GM21576 (cell line): ENCODE measurements around the gene PCBP3.
"Not testable (repeated sequence)": the region's sequence is repeated elsewhere in the genome, so short reads cannot be mapped to it uniquely, and the experiment has no call there.

ENCODE experiments used
- ATAC-seq: cut with Tn5 transposase; IDR thresholded peaks from one replicate; pipeline ENCODE4 v1.9.1; 2021; ENCODE audit warnings: mild to moderate bottlenecking, moderate library complexity; ENCODE audit not compliant: unreplicated experiment

PCBP3 gene

DNA sequence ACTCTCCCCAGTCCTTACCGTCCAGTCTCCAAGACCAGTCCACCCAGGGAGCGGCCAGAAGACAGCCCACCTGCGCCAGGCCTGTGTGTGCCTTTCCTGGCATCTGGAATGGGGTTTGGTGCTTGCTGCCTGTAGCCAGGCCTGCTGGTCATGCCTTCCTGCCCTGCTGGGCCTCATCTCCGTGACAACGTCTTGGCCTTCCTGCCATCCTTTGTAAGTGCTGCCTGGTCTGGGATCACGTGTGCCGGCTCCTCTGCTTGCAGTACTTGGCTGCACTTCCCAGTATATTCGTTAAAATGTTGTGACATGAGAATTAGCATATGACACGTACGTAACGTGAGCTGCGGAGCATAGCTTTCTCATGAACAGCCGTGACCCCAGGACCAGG, 192.7 kb downstream of the PCBP3 start:
- ATAC-seq = no peak

DNA sequence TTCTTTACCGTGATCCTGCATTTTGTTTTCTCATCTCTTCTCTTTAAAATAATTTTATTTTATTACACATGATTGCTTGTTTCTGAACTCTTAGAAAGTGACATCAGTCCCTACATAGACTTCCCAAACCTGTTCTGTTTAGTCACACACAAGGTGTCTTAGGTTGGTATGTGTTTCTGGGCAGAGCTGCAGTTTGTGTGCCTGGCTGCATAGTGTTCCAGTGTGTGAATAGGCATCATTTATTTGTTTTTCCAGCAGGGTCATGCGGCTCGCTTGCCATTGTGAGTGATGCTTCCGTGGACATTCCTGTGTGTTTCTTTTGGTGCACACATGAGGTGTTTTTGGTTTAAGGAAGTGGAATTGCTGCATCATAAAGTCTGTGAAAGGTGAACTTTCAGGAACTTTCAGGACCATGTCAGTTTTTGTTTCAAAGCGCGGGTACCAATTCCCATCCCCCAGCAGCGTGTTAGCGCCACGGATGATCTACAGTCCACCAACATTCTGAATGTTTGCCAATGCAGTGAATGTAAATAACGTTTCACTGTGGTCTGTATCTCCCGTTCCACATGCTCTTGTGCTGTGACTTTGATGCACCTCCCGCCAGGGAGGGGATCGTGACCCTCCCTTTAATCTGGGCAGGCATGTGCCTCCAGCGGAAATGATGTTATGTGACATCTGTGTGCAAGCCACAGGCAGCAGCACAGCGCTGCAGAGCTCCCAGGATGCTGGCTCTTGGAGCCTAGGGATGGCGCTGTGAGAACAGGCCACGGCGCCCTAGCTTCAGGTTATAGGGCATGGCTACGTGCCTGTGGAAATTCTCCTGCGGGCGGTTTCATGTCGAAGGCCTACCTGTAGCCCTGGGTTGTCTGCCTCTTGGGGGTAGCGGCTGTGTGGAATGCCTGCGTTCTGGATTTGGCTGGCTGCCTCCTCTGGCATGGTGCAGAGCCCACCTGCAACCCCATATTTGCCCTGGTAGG, 193.5 kb downstream of the PCBP3 start:
- no peak for ATAC-seq

DNA sequence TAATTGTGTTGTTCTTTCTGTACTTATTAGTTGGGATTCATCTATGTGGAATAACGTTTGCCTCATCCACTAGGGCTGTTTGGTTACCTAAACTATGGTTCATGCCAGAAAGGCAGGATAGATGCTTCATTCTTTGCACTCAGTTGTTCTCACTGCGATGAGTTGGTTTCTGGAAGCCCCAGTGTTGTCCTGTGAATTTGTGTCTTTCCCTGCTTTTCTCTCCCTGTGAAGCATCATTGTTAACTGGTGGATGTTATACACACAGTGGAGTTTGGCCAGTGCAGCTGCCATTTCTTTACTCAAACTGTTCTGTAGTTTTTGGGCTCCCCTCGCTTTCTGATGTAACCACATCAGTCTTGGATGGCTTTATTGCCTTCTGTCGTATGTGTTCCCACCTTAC, 194.4 kb downstream of the PCBP3 start:
- ATAC-seq = no peak

DNA sequence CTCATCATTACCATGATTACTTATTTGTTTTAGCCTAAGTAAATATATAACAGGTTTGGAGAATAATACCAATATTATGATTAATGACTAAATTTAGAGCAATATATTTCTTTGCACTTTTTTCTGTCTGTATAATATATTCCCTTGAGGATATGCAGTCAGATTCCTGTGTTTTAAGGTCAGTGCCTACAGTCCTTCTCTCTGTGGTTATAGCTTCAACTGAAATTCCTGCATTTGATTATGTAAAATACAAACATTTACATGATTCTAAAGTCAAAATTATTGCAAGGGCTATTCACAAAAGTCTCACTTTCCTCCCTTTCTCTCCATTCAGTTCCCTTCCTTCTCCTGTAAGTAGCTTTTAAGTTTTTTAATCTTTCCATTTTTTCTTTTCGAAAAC, 195.1 kb downstream of the PCBP3 start:
- no peak for ATAC-seq

DNA sequence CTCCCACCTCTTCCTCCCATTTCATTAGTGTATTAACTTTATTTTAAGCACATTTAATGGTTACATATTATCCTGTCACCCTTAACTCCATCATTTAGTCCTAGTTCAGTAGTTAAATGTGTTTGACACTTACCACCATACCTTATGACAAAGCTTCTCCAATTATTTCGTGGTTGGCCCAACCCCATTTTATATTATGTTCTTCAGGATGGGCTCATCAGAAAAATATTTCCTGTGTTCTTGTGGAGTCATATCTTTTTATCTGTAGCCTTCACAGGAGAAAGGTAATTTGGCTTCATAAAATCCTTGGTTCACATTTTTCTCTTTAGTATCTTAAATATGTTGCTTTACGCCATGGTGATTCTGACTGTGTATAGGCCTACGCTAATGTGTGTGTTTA, 195.7 kb downstream of the PCBP3 start:
- no peak for ATAC-seq

DNA sequence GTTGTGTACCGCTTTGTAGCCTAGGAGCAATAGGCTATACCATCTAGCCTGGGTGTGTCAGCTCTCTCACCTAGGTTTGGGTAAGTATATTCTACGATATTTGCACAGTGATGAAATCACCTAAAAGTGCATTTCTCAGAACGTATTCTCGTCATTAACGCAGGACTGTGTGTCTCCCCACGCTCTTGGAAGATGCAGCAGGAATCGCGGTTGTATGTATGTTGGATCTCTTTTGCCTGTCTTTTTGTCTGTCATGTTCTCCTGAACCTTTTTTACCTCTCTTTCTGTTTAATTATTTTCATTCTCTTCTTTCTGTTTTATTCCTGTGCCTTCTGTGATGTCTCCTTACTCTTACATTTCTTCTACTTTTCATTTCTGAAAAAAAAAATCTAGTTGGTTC, 197.5 kb downstream of the PCBP3 start:
- ATAC-seq = no peak

DNA sequence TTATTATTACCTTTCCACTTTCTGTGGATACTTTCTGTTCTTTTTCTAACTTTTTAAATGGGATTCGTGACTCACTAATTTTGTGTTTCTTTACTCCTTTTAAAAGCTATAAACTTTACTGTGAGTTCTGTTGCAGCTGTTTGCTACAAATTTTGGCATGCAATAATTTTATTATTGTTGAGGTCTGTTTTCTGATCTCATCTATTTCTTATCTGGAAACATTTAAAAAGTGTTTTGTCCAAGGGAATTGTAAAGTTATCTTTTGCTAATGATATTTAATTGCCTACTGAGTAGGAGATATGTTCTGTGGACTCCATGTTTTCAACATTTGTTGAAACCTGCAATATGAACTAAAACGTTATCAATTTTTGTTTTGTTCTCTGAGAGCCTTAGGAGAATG, 199.9 kb downstream of the PCBP3 start:
- no peak for ATAC-seq

DNA sequence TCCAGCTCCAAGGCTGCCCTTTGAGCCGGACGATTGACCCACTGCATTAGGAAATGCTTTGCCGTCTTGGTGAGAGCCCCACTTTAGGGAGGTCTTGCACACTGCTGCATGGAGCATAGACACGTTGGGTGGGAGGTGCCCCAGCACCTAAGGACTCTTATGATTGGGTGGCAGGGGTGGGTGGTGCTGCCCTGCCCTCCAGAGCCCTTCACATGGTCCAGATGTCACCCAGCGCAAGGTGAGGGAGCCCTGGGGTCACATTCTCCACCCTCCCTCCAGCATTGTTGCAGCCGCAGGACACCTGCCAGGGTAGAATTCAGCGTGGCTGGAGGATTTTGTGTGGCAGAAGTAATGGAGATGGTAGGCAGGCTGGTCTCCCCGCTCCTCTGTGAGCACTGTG, 200.7 kb downstream of the PCBP3 start:
- ATAC-seq = no peak

DNA sequence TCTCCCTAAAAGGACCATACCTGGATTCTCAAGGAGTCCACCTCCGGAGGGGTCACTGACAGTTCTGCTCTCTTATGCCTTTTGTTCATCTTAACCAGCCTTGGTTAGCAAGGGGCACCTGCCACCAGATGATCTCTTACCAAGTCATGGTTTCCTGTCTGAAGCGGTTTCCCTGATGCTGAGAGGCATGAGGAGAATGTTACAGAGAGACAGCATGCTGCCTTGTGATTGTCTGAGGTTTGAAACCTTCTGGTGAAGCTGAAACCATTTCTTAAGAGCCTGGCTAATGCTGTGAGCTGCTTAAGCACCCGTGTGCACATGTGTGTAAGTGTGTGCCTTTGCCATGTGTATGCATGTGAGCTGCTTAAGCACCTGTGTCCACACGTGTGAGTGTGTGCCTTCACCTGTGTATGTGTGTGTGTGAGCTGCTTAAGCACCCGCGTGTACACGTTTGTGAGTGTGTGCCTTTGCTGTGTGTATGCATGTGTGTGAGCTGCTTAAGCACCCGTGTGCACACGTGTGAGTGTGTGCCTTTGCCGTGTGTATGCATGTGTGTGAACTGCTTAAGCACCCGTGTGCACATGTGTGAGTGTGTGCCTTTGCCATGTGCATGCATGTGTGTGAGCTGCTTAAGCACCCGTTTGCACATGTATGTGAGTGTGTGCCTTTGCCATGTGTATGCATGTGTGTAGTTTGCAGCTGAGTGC, 201.7 kb downstream of the PCBP3 start:
- ATAC-seq = no peak

DNA sequence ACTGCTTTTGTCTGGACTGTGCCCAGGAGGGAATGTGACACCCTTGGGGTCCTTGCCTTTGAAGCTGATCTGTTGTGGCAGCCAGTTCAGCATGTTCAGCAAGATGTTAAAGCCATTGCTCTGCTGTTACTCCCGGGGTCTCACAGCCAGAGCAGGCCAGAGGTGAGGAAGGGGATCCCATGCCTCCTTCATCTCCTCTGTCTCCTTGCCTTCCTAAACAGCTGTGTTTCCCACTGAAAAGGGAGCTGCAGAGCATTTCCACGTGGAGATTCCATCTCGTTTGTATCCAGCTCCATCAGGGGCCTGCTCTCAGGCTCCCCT, 202.2 kb downstream of the PCBP3 start:
- no peak for ATAC-seq

DNA sequence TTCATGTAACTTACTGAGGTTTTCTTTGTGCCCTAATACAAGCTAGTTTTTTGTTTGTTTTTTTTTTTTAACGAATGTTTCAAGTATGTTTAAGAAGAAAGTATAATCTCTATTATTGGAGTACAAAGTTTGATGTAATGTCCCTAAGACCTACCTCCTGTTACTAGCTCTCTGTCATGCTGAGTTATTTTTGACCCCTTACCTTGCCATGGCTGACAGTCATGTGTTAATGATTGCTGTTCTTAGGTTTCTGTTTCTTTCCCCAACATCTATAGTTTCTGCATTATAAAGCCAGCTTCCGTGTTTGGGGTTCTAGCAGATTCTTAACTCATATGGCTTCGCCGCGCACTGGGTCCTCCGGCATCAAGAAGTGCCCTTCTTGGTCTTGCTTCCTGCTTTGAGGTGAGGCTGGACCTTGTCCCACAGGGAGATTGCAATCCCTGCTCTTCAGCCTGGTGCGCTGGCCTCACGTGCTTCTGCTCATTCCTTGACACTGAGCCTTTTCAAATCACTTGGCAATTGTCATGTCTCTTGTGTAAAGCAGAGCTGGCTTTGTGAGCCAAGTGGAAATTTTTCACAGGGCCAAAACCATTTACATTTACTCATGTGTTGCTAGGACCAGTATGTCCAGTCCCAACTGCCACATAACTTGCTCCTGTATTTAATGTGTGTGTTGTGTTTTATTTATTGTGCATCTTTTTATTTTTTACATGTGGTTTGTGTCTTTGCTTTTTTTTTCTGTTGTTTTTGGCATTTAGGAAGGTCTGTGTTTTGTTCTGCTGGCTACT, 203.0 kb downstream of the PCBP3 start:
- ATAC-seq = no peak

DNA sequence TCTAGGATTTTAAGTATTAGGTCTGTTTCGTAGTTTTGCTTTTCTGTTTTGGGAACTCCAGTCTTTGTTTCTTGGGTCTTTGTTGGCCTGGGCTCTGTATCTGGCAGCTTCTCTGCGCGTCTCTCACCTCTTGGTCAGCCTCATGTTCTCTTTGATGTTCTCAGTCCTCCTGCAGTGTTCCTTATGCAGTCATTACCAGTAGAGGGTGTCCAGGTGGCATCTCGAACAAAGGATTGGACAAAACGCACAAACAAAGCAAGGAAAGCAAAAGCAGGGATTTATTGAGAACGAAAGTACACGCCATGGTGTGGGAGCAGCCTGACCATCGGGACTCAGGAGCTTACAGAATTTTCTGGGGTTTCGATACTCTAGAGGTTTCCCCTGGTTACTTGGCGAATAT, 204.3 kb downstream of the PCBP3 start:
- ATAC-seq = no peak

DNA sequence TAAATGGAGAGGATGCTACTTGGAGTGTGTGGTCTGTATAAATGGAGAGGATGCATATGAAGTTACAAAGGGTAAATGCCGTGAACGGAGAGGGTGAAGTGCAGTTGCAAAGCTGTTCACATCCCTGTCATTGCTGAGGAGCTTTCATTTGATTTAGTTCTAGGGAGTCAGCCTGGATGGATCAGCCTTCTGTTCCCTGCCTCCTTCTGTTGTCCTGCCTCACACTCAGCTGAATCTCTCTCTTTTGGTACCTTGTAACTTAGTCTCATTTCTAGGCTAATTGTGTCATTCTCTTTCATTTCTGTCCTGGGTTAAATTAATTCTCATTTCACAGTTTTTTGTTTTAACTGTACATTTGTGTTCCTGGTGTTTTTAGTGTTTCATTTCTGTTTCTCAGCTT, 204.8 kb downstream of the PCBP3 start:
- ATAC-seq = no peak

DNA sequence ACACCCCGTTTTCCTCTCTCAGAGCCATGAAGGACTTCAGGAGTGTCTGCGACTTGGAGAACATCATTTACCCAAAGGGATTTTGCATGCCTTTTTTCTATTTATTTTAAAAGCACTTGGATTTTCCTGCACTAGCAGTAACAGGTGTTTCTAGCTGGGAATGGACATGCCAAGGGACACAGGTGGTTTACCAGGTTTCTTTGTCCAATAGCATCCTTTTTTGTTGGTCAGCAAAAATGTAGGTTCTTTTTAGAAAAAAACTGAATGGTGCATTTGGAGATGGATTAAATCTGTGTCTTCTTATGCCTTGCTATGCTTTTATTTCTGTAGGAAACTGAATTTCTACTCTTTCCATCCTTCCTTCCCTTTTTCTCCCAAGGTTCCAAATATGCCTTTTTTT, 205.3 kb downstream of the PCBP3 start:
- no peak for ATAC-seq

DNA sequence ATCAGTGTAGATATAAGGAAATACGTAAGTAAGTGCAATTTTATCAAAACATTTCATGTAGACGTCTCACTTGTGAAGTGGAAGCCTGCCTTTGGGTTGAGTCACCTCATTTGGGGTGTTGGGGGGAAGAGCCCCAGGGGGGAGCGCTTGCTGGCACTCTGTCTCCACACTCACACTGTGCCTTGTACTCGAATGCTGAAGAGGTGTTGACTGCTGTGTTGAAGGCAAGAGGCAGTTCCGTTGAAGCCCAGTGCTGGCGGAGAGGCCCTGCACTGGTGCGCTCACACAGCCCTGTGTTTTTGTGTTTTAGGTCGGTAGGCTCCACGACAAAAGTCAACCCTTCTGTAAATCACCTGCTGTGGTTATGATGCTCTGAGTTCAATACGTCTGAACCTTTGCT, 206.1 kb downstream of the PCBP3 start:
- ATAC-seq = no peak

DNA sequence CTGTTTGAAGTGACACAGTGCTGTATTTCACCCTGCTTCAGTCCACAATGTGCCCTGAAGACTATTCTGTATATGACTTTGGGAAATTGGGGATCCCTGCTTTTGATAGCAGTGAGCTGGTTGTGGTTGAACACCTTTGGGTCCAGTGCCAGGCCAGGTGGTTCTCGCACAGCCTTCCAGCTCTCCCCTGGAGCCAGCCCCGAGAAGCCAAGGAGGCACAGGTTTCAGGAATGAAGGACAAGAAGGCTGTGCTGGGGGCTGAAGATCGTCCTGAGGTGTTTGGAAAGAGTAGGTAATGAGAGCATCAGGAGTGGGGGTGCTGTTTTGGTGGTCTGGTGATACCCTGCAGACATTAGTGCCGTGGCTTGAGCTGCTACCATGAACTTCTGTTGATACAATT, 206.7 kb downstream of the PCBP3 start:
- no peak for ATAC-seq

DNA sequence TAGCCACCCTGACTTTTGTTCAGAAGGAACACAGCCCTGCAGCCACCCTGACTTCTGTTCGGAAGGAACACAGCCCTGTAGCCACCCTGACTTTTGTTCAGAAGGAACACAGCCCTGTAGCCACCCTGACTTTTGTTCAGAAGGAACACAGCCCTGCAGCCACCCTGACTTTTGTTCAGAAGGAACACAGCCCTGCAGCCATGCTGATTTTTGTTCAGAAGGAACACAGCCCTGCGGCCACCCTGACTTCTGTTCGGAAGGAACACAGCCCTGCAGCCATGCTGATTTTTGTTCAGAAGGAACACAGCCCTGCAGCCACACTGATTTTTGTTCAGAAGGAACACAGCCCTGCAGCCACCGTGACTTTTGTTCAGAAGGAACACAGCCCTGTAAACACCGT, 208.9 kb downstream of the PCBP3 start:
- ATAC-seq = not testable (repeated sequence)

DNA sequence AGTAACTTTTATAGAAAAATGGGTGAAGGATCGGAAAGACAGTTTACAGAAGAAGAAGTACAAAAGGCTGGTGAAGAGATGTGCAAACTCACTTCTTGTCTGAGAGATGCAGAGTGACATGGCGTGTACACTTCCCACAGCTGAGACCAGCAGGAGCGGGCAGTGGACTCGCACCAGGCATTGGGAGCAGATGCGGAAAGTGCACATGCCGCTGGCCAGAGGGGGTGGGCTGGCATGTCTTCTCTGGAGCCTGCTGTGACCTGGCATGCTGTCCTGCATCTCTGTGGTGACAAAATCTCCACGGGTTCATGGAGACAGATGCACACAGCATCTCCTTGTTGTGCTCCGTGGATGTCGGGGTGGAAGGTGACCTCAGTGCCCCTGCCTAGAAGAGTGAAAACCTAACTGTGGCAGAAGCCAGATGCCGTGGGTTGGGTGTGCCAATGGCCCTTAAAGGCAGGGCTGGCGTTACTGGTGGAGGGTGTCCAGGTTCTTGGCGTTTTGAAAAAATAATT, 209.4 kb downstream of the PCBP3 start:
- ATAC-seq = no peak

DNA sequence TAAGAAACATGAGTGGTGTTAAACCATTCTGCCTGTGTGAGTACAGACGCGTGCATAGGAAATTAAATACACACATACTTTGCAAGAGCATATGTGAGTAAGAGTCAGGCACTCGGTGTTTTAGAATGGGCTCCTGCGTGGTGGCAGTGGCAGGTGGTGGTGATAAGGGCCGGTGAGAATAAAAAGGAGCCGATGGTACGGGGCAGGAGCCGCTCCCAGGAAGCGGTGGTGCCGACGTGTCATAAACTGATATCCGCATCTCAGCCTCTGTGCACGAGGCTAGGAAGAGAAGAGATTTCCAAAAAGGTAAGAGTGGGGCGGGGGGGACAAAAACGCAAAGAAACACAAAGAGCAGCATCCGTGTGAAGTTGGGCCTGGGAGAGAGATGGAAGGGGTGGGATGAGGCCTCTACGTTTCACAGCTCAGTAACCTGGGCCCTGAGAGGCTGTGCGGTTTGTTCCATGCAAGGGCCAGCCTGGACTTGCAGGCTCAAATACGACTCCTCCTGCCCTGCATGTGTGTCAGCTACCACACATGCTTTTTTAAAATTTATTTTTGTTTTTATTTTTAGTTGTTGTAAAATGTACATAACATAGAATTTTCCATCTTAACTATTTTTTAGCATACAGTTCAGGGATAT, 210.3 kb downstream of the PCBP3 start:
- no peak for ATAC-seq

DNA sequence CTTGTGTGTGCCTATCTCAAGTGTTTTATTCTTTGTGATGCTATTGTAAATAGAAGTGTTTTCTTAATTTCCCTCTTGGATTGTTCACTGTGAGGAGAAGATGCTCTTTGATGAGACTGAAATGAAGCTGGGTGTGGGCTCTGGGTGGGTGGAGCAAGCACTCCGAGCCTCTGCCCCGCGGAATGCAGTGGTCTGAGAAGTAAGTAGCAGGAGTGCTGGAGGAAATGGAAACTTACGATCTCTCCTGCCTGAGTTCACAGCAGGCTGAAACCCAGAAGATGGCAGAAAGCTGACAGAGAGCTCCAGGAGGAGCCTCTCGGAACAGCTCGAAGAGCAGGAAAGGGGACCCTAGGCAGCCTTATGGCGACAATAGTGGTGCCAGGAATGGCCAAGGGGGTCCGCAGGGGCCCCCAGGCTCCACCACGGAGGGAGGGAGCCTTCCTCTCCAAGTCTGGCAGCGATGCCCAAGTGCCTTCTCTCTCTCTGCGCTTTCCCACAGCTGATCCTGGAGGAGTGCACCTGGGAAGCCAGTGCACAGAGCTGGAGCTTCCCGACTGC, 211.2 kb downstream of the PCBP3 start:
- no peak for ATAC-seq
